GM12801 (cell line): ENCODE data around the gene IFT27.

Experiments
- TF ChIP-seq, protein P1 (sequence below): IDR thresholded peaks from one replicate; pipeline ENCODE4 v1.5.1; 2011; ENCODE audit warnings: control low read depth; ENCODE audit not compliant: insufficient read length; ENCODE audit errors: extremely low read depth

IFT27 gene, protein sequence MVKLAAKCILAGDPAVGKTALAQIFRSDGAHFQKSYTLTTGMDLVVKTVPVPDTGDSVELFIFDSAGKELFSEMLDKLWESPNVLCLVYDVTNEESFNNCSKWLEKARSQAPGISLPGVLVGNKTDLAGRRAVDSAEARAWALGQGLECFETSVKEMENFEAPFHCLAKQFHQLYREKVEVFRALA

GRCh38 chr22:36775964-36776669, at the start of gene IFT27:
Gene IFT27 (minus strand): TSS chr22:36776119. CDS start chr22:36775707, 412 bp downstream.
- TF ChIP-seq, protein P1, sequence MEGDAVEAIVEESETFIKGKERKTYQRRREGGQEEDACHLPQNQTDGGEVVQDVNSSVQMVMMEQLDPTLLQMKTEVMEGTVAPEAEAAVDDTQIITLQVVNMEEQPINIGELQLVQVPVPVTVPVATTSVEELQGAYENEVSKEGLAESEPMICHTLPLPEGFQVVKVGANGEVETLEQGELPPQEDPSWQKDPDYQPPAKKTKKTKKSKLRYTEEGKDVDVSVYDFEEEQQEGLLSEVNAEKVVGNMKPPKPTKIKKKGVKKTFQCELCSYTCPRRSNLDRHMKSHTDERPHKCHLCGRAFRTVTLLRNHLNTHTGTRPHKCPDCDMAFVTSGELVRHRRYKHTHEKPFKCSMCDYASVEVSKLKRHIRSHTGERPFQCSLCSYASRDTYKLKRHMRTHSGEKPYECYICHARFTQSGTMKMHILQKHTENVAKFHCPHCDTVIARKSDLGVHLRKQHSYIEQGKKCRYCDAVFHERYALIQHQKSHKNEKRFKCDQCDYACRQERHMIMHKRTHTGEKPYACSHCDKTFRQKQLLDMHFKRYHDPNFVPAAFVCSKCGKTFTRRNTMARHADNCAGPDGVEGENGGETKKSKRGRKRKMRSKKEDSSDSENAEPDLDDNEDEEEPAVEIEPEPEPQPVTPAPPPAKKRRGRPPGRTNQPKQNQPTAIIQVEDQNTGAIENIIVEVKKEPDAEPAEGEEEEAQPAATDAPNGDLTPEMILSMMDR, result no peak

DNA sequence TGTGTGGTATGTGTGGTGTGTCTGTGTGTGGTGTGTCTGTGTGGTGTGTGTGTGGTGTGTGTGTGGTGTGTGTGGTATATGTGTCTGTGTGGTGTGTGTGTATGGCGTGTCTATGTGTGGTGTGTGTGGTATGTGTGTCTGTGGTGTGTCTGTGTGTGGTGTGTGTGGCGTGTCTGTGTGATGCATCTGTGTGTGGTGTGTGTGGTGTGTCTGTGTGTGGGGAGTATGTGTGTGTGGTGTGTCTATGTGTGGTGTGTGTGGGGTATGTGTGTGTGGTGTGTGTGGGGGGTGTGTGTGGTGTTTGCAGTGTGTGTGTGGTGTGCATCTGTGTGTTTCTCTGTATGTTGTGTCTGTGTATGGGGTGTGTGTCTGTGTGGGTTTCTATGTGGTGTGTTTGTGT, 48.7 kb upstream of the IFT27 start:
- TF ChIP-seq, protein P1, result no peak

DNA sequence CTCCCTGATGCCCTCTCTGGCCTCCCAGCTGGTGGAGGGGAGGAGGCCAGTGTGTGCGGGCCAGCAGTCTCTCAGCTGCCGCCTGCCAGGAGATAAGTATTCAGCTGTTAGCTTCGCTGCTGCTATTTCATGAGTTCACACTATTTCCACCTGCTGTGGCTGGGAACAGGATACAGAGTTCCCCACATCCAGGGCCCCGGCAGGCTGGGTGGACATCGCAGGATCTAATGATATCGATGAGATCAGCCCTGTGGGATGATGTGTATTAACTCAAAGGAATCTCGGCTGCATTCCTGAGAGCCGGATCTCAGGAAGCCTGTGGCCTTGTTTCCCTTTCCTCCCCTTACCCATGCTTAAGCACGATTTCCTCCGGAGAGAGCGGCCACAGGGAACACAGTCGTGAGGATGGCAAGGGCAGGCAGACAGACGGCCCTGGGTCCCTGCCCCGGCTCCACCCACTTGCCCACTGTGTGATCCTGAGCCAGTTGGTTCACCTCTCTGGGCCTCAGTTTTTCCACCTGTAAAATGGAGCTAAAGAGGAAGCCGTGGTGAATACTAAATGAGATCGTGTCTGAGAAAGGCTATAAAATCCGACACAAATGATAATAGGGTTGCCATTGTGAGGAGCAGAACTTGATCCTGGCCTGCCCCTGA, 47.4 kb upstream of the IFT27 start:
- TF ChIP-seq, protein P1, result no peak

- TF ChIP-seq, protein P1, result no peak
Observed at GRCh38 chr22:36822581-36822980, 46.7 kb upstream of the IFT27 start.

- TF ChIP-seq, protein P1, result no peak
Observed at GRCh38 chr22:36819112-36819511, 43.2 kb upstream of the IFT27 start.

GRCh38 chr22:36818010-36818642, 42.2 kb upstream of the IFT27 start:
- TF ChIP-seq, protein P1, result no peak

GRCh38 chr22:36817525-36817848, 41.6 kb upstream of the IFT27 start:
- TF ChIP-seq, protein P1, result no peak
